KMS-11 (cell line): ENCODE results near the gene PKIB.
"Not testable (repeated sequence)": the region's sequence is repeated elsewhere in the genome, so short reads cannot be mapped to it uniquely, and the experiment has no call there.

Experiments used
- H2AFZ ChIP-seq: fragments of 200-600 bp; sonication (generic); 2 replicates; pipeline ENCODE4 v1.6.1; 2016; ENCODE audit warnings: antibody characterized with exemption, mixed run types, low read depth
- H3K27ac ChIP-seq: fragments of 200-600 bp; sonication (generic); 2 replicates; pipeline ENCODE4 v1.6.1; 2016; ENCODE audit warnings: mild to moderate bottlenecking, mixed run types
- H3K27me3 ChIP-seq: fragments of 200-600 bp; sonication (generic); 2 replicates; pipeline ENCODE4 v1.6.1; 2017; ENCODE audit warnings: mild to moderate bottlenecking, low read depth, mixed run types, moderate library complexity; ENCODE audit not compliant: insufficient read depth
- H3K36me3 ChIP-seq: fragments of 200-600 bp; sonication (generic); 2 replicates; pipeline ENCODE4 v1.6.1; 2017; ENCODE audit warnings: mild to moderate bottlenecking, mixed run types; ENCODE audit not compliant: insufficient read depth
- H3K4me1 ChIP-seq: fragments of 200-600 bp; sonication (generic); 2 replicates; pipeline ENCODE4 v1.6.1; 2016; ENCODE audit warnings: mild to moderate bottlenecking, low read depth, mixed run types; ENCODE audit not compliant: poor library complexity, severe bottlenecking
- H3K4me2 ChIP-seq: fragments of 200-600 bp; sonication (generic); 2 replicates; pipeline ENCODE4 v1.7.0; 2016; ENCODE audit warnings: mild to moderate bottlenecking, mixed run types
- H3K4me3 ChIP-seq: fragments of 200-600 bp; sonication (generic); IDR thresholded peaks from 2 replicates; pipeline ENCODE4 v1.6.1; 2017; ENCODE audit warnings: low read depth, low read length, mixed read lengths; ENCODE audit not compliant: insufficient read depth
- H3K79me2 ChIP-seq: fragments of 200-600 bp; sonication (generic); 2 replicates; pipeline ENCODE4 v1.6.1; 2016; ENCODE audit warnings: low read depth, mixed run types; ENCODE audit not compliant: insufficient read depth
- H3K9ac ChIP-seq: fragments of 200-600 bp; sonication (generic); 2 replicates; pipeline ENCODE4 v1.6.1; 2016; ENCODE audit warnings: mild to moderate bottlenecking, mixed run types
- H4K20me1 ChIP-seq: fragments of 200-600 bp; sonication (generic); 2 replicates; pipeline ENCODE4 v1.6.1; 2016; ENCODE audit warnings: mild to moderate bottlenecking, mixed run types; ENCODE audit not compliant: insufficient read depth
- CTCF ChIP-seq: fragments of 200-600 bp; sonication (generic); conservative IDR thresholded peaks from 2 replicates; pipeline ENCODE4 v1.6.1; 2017; ENCODE audit warnings: low read depth, mild to moderate bottlenecking, antibody characterized with exemption, low read length, moderate library complexity, mixed read lengths

Gene PKIB

GRCh38 chr6:122747573-122747972, 137.4 kb downstream of the PKIB start:
- Histone ChIP-seq H3K4me2 (no peak overlapping the region), H3K27me3 (no peaks in the 10 kb centered on the region), H3K4me1 (peaks cover 38% of the 10 kb centered on the region), H3K4me3 (no peak overlapping the region), H3K36me3 (no peaks in the 10 kb centered on the region), H3K79me2 (no peaks in the 10 kb centered on the region), H2AFZ (no peak overlapping the region), H3K27ac (no peak overlapping the region), H3K9ac (no peak overlapping the region), H4K20me1 (no peaks in the 10 kb centered on the region)
- TF ChIP-seq CTCF = no peak

- H3K27ac ChIP-seq = peak overlapping the region; percentile 33; the same call in 1 of the 2 replicates
- H3K79me2 ChIP-seq, H3K9ac ChIP-seq, H3K4me3 ChIP-seq, H3K36me3 ChIP-seq, H2AFZ ChIP-seq, H3K4me2 ChIP-seq, H3K27me3 ChIP-seq, H4K20me1 ChIP-seq: not testable (repeated sequence)
- H3K4me1 ChIP-seq = peaks cover 44% of the 10 kb centered on the region
These were observed 138.7 kb downstream of the PKIB start for GRCh38 chr6:122748945-122749344.

GRCh38 chr6:122749451-122750050, 139.3 kb downstream of the PKIB start:
- peaks cover 50% of the 10 kb centered on the region for H3K4me1 ChIP-seq
- no peaks in the 10 kb centered on the region for H3K36me3 ChIP-seq
- H3K27ac ChIP-seq = peak overlapping the region; percentile 33; the same call in 1 of the 2 replicates
- peak overlapping the region; percentile 15; the same call in 1 of the 2 replicates for H3K9ac ChIP-seq
- no peaks in the 10 kb centered on the region for H3K79me2 ChIP-seq
- no peak overlapping the region for H2AFZ ChIP-seq
- H3K4me2 ChIP-seq = peak overlapping the region; percentile 60
- H4K20me1 ChIP-seq = no peaks in the 10 kb centered on the region
- H3K4me3 ChIP-seq = no peak overlapping the region
- no peak for TF ChIP-seq CTCF
- no peaks in the 10 kb centered on the region for H3K27me3 ChIP-seq

GRCh38 chr6:122751326-122751725, 141.1 kb downstream of the PKIB start:
- Histone ChIP-seq H3K4me1 (peaks cover 56% of the 10 kb centered on the region), H2AFZ (peak overlapping the region; percentile 10; the same call in 1 of the 2 replicates), H3K36me3 (no peaks in the 10 kb centered on the region), H3K27ac (peak overlapping the region; percentile 80), H3K4me2 (peak overlapping the region; percentile 87), H3K79me2 (no peaks in the 10 kb centered on the region), H3K9ac (no peak overlapping the region), H4K20me1 (no peaks in the 10 kb centered on the region), H3K27me3 (no peaks in the 10 kb centered on the region), H3K4me3 (no peak overlapping the region)
- no peak for TF ChIP-seq CTCF

GRCh38 chr6:122752459-122752858, 142.3 kb downstream of the PKIB start:
- peak overlapping the region; percentile 80 for H3K27ac ChIP-seq
- H3K4me3 ChIP-seq = no peak overlapping the region
- peak overlapping the region; percentile 87 for H3K4me2 ChIP-seq
- H3K4me1 ChIP-seq = peaks cover 56% of the 10 kb centered on the region
- H3K9ac ChIP-seq = peak overlapping the region; percentile 32; the same call in 1 of the 2 replicates
- no peak for TF ChIP-seq CTCF
- H3K36me3 ChIP-seq = no peaks in the 10 kb centered on the region
- H2AFZ ChIP-seq = peak overlapping the region; percentile 50; the same call in 1 of the 2 replicates
- H3K27me3 ChIP-seq = no peaks in the 10 kb centered on the region
- H3K79me2 ChIP-seq = no peaks in the 10 kb centered on the region
- H4K20me1 ChIP-seq = no peaks in the 10 kb centered on the region
